Coronary artery (tissue), 2 donors: ENCODE measurements around the gene ADAMTS2.
"Not testable (repeated sequence)": the region's sequence is repeated elsewhere in the genome, so short reads cannot be mapped to it uniquely, and the experiment has no call there.

Experiments
- DNase-seq: peaks from one replicate; pipeline ENCODE4 v3.0.0-alpha.2; 2017; ENCODE audit warnings: low spot score
- H3K27ac ChIP-seq, 2 donors: fragments of 200-600 bp; sonication (generic); one replicate each; pipeline ENCODE4 v1.5.1; 2016 to 2019
- H3K4me3 ChIP-seq: fragments of 200-600 bp; sonication (generic); 2 replicates; pipeline ENCODE4 v1.5.1; 2016; ENCODE audit warnings: mild to moderate bottlenecking, moderate library complexity
- CTCF ChIP-seq: fragments of 200-600 bp; sonication (generic); IDR thresholded peaks from one replicate; pipeline ENCODE4 v1.5.1; 2019; ENCODE audit warnings: antibody characterized with exemption

ADAMTS2 gene

GRCh38 chr5:179217356-179217755 lies 127.9 kb downstream of the ADAMTS2 start:
- H3K4me3 ChIP-seq: no peak overlapping the region
- no peak for TF ChIP-seq CTCF
- no peak for DNase-seq
- H3K27ac ChIP-seq: no peak overlapping the region

DNA sequence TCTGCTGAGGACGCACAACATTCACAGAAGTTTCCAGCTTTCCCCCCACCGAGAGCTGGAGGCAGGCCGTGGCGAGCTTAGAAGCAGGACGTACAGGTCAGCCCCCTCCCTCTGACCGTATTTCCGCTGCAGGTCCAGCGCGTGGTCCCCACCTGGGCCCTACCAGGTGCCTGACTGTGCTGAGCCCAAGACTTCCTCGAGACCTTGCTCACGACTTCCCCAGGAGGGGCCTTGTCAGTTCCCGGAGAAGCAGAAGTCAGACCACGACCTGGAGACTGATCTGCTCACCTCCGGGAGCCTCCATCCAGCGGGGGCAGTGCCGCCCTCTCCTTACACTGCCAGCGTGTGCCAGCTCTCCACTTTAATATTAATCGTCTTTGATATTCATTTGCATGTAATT lies 128.9 kb downstream of the ADAMTS2 start:
- H3K4me3 ChIP-seq, H3K27ac ChIP-seq, DNase-seq: not testable (repeated sequence)

- no peak for TF ChIP-seq CTCF
- no peak for DNase-seq
- H3K27ac ChIP-seq: no peak overlapping the region
- H3K4me3 ChIP-seq: no peak overlapping the region
Measured at GRCh38 chr5:179215576-179215975, 129.7 kb downstream of the ADAMTS2 start.

GRCh38 chr5:179214678-179215077 lies 130.6 kb downstream of the ADAMTS2 start:
- H3K4me3 ChIP-seq: no peak overlapping the region
- TF ChIP-seq CTCF: no peak
- no peak overlapping the region for H3K27ac ChIP-seq
- DNase-seq: no peak

DNA sequence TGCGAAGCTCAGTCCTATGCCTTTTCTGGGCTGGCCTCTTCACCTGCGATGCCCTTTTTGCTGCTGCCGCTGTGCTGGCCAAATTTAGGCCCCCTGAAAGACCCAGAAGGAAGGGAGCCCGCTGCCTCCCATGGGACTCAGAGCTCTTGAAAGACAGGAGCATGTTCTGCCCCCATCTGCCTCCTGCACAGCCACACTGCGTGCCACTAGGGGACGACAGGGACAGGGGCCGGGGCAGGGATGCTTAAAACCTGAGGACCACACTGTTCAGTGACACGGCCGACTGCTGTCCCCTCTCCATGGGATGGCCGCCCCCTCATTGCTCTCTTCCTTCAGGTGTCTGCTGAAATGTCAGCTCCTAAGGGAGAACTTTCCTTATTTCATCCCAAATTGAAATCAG lies 132.4 kb downstream of the ADAMTS2 start:
- Histone ChIP-seq H3K4me3 (no peak overlapping the region), H3K27ac (no peak overlapping the region)
- no peak for TF ChIP-seq CTCF
- DNase-seq: no peak

DNA sequence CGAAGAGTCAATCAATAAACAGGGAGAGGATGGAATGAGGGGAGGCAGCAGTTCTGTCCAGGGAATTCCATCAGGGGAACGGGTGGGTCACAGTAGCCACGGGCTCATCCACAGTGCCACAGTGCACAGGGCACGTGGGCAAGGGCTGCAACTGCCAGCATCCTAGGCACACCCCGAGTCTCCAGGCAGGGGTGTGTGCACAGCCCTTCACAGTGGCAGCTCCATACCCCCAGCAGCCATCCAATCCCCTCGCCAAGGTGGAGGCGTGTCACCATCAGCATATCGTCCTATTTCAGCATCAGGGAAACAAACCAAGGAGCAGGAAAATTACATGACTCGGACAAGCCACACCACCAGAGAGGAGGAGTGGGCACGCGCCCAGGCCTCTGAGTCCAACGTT lies 133.6 kb downstream of the ADAMTS2 start:
- TF ChIP-seq CTCF: no peak

DNA sequence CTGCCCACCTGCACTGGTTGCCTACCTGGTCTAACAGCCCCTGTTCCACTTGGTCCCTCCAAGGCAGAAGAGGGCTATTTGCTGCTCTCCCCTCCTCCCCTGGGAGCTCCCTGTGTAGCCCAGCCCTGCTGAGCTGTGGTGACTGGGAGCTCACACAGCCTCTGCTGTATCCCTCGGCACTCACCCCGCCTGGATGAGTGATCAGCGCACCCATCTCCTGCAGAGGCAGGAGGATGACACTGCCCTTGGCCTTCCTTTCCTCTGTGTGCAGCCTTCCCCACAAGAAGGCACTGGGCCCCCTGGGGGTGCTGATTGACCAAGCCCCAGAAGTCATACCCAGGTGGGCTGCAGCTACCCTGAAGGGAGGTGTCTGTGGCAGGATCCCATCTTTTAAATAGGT lies 134.2 kb downstream of the ADAMTS2 start:
- TF ChIP-seq CTCF: no peak
- DNase-seq: no peak
- no peak overlapping the region for H3K4me3 ChIP-seq
- H3K27ac ChIP-seq: no peak overlapping the region

More for the DNA sequence above, 133.6 kb downstream of the ADAMTS2 start:
- Histone ChIP-seq H3K4me3 (no peak overlapping the region), H3K27ac (no peak overlapping the region)
- DNase-seq: no peak

DNA sequence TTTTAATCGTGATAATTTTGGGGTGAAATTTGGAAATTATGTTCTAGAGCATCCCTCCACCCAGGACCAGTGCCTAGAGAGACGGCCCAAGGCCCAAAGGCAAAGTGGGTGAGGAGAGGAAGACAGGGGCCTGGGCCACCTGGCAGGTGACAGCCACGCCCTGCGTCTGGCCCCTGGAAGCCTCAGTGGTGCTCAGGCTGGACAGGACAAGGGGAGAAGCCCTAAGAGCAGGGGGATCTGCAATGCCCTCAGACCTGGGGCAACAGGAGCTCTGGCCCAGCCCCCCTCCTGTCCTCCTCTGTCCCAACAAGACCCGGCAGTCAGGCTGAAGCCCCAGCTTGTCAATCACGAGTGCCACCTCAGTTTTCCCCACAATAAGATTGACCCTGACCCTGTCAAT lies 134.8 kb downstream of the ADAMTS2 start:
- H3K4me3 ChIP-seq: no peak overlapping the region
- DNase-seq: no peak
- no peak for TF ChIP-seq CTCF
- no peak overlapping the region for H3K27ac ChIP-seq
